ENCODE measurements around the gene ADAM12.

The ADAM12 gene

DNA sequence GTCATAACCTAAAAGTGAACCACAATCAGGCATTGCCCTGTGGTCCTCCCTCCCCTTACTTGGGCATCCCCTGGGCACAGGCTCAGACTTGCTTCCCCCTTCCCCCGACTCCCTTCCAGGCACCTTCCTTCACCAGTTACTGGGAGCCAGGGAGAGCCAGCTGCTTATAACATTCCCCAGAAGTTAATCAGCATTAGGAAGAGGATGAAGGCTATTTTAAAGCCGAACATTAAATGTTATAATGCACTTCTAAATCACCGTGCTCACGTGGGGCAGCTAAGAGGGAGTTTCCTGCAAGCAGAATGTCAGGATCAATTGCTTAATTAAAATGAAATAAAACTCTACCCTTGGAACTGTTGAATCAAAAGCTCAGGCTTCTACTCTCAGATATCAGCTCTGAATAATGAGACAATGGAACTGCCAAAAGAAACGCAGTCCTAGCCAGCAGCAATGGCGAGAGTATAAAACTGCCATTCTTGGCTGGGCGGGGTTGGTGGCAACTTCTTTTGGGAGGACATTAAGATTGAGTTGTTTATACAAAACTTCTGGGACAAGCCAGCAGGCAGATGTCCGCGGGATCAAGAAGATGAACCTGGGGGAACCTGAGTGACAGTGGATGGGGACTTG is 322.4 kb downstream of the ADAM12 start:
- no peak for DNase-seq (ENCODE audit: low spot score)
- TF ChIP-seq CTCF (IDR thresholded peaks at IDR 0.05; ENCODE audit: extremely low read depth, missing control alignments) = no peak

DNA sequence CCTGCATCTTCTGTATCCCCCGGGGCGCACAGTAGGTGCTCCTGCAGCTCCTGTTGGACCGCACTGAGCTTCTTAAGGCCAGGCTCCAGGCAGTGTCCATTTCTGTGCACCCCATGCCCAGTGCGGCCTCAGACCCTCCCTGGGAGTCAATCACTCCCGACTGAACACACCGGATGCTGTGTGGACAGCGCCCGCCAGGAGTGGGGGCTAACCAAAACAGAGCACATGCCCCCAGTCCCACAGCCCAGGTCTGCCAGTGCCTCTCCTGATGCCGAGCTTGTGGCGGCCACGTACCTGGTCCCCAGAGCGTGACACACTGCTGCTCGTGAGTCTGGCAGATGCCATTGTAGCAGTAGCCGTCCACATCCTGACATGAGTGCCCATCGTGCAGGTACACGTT is 323.8 kb downstream of the ADAM12 start:
- TF ChIP-seq CTCF (IDR thresholded peaks at IDR 0.05; ENCODE audit: extremely low read depth, missing control alignments) = no peak
- no peak for DNase-seq (ENCODE audit: low spot score)

GRCh38 chr10:126063353-126063791 is 324.9 kb downstream of the ADAM12 start:
- TF ChIP-seq CTCF (IDR thresholded peaks at IDR 0.05; ENCODE audit: extremely low read depth, missing control alignments) = no peak
- DNase-seq (ENCODE audit: low spot score) = no peak

DNA sequence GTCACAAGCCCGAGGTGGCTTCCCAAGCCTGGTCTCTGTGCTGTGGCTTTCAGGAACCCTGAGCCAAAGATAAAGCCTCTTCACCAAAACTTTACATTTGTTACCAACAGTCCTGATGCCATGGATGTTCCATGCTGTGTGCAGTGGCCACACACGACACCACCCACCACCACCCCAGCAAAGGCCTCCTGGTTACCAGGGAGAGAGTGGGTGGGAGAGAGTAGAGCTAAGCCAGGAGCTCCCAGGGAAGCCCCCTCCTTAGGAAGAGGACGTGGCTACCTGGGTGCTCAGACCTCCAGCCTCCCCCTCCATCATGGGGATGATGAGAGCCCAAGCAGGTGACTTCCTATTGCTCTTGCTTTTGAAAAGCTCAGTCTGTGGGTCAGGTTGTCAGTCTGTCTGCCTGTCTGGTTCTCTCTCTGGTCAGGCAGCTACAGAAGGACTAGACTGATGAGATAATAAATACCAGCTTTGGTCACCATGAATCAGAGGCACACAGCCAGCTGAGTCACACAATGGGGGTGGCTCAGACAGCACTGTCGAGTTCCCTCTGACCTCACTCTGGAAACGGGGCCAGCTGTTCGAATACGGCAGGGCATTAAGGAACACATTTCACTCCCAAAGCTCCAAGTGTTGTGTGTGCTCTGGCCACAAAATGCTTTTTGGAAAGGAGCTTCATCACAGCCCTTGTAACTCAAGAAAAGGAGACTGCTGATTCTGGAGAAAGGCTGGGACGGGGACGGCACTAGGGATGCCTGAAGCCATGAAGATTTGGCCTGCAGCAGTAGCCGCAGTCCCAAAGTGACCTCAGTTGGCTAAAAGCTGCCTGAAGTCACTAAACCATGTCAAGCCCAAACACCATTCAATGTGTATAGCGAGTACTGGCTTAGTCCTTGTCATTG is 325.9 kb downstream of the ADAM12 start:
- TF ChIP-seq CTCF (IDR thresholded peaks at IDR 0.05; ENCODE audit: extremely low read depth, missing control alignments) = no peak
- no peak for DNase-seq (ENCODE audit: low spot score)

- no peak for DNase-seq (ENCODE audit: low spot score)
- no peak for TF ChIP-seq CTCF (IDR thresholded peaks at IDR 0.05; ENCODE audit: extremely low read depth, missing control alignments)
These were observed 326.8 kb downstream of the ADAM12 start for GRCh38 chr10:126061526-126061925.

GRCh38 chr10:126060261-126060931 is 327.9 kb downstream of the ADAM12 start:
- DNase-seq (ENCODE audit: low spot score) = no peak
- TF ChIP-seq CTCF (IDR thresholded peaks at IDR 0.05; ENCODE audit: extremely low read depth, missing control alignments) = no peak
